ENCODE measurements around the gene STAU1.

Gene STAU1

DNA sequence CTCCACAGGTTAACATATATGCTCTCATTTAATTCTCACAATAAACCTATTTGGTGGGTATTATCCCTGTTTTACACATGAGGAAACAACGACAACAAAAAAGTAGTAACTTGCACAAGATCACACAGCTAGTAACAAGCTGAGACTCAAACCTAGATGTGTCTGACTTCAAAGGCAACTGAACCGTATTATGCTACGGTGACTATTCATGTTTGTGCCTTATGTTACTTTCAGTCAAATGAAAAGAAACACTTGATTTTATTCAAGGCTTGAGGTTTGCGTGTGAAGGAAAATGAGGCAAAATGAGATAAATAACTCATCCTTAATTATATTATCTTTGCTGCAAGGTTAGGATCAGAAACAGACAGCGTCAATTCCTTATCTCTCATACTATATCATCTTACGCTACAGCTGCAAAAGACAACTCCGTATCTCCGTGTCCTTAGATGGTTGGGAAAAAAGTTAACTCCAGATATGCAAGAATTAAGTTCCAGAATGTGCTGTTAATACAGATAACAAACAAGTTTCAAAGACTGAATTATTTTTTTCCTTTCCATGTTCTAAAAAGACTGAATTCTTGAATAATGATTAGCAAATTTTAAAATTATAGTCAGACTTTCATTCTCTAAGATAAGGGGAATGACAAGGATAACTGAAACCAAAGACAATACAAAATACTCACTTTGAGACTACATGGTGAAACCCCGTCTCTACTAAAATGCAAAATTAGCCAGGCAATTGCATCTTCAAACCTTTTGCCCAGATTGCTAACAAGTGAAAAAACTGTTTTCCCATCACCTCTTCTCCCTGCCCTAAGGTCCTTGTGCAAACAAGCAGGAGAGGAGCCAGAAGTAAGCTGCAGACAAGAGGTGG is 27.8 kb downstream of the STAU1 start:
- H3K36me3 ChIP-seq (ENCODE audit: control insufficient read depth in 2 of 2, insufficient read depth in 1 of 2, low read length in 2 of 2): peaks cover 19 to 22% of the 10 kb centered on the region in 2 experiments; a peak in 2 of 3 replicates
- POLR2A ChIA-PET: no interaction called here

DNA sequence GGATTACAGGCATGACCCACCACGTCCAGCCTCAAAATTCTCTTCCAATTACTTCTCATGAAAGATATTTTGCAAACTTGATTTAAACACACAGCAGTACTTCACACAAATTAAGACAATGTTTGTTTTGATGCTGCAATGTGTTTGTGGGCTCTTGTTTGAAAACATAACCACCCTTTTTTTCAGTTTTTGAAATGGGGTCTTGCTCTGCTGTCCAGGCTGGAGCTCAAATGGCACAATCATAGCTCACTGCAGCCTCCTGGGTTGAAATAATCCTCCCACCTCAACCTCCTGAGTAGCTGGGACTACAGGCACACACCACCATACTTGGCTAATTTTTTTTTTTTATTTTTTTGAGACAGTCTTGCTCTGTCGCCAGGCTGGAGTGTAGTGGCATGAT is 31.0 kb downstream of the STAU1 start:
- H3K27ac ChIP-seq (ENCODE audit: extremely low read depth, low read depth, low read length): no peak overlapping the region
- ChIA-PET CTCF (interaction anchor here (0.6 to 1.1 kb wide), 2 partner anchors 9 to 24 kb away, joined by 3 to 5 read pairs; no protein-coding TSS in a partner anchor), POLR2A (no interaction called here)
- H3K4me1 ChIP-seq (ENCODE audit: control insufficient read depth, insufficient read depth, low read length): 0 out of 2 replicates have a peak, but pooled peaks cover 3% of the 10 kb centered on the region
- no peak overlapping the region for H3K4me3 ChIP-seq (ENCODE audit: low read depth, low read length)
- TF ChIP-seq ZNF121 (tag by site-specific recombination; IDR thresholded peaks at IDR 0.05) (peak; percentile 70; the same call in 1 of the 2 replicates), ZNF571 (tag by site-specific recombination; IDR thresholded peaks at IDR 0.05) (no peak), ZNF664 (tag by site-specific recombination; IDR thresholded peaks at IDR 0.05) (peak; percentile 29; the same call in 1 of the 2 replicates)
- H3K36me3 ChIP-seq (ENCODE audit: control insufficient read depth in 2 of 2, insufficient read depth in 1 of 2, low read length in 2 of 2): peaks cover 17 to 28% of the 10 kb centered on the region in 2 experiments; a peak in 2 of 3 replicates
- H3K9me3 ChIP-seq (ENCODE audit: control insufficient read depth, insufficient read depth, low read depth, low read length): no peaks in the 10 kb centered on the region

More for the DNA sequence above, 27.8 kb downstream of the STAU1 start:
- no peak overlapping the region for H3K27ac ChIP-seq (ENCODE audit: extremely low read depth, low read depth, low read length)
- 0 out of 2 replicates have a peak, but pooled peaks cover 4% of the 10 kb centered on the region for H3K4me1 ChIP-seq (ENCODE audit: control insufficient read depth, insufficient read depth, low read length)
- no peak overlapping the region for H3K4me3 ChIP-seq (ENCODE audit: low read depth, low read length)
- TF ChIP-seq, protein P1, sequence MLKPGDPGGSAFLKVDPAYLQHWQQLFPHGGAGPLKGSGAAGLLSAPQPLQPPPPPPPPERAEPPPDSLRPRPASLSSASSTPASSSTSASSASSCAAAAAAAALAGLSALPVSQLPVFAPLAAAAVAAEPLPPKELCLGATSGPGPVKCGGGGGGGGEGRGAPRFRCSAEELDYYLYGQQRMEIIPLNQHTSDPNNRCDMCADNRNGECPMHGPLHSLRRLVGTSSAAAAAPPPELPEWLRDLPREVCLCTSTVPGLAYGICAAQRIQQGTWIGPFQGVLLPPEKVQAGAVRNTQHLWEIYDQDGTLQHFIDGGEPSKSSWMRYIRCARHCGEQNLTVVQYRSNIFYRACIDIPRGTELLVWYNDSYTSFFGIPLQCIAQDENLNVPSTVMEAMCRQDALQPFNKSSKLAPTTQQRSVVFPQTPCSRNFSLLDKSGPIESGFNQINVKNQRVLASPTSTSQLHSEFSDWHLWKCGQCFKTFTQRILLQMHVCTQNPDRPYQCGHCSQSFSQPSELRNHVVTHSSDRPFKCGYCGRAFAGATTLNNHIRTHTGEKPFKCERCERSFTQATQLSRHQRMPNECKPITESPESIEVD (tag by site-specific recombination; IDR thresholded peaks at IDR 0.05): peak; percentile 55
- TF ChIP-seq ZNF157 (tag by site-specific recombination; IDR thresholded peaks at IDR 0.05): no peak
- TF ChIP-seq GLI4 (tag by site-specific recombination; IDR thresholded peaks at IDR 0.05): no peak
- no peaks in the 10 kb centered on the region for H3K9me3 ChIP-seq (ENCODE audit: control insufficient read depth, insufficient read depth, low read depth, low read length)
- CTCF ChIA-PET: interaction anchor here (0.6 to 1.5 kb wide), 2 partner anchors 27 to 256 kb away, joined by 3 to 5 read pairs; no protein-coding TSS in a partner anchor

DNA sequence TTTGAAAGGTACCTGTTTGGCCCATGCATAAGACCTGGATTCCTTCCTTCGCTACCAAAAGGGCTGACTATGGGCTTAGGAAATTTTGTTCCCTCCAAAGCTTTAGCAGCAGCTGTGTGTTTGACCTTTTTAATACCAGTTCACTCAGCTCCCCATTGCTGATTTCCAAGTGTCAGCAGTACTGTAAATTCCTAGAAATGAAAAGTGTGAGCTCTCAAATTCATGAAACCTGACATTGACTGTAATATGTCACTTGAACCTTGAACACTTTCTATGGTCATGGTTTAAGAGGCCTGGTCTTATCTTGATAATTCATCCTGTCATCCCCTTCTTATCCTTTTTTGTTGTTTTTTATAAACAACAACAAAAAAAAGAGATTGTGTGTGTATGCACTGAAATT is 31.7 kb downstream of the STAU1 start:
- Histone ChIP-seq H3K4me1 (ENCODE audit: control insufficient read depth, insufficient read depth, low read length) (no peaks in the 10 kb centered on the region), H3K27ac (ENCODE audit: extremely low read depth, low read depth, low read length) (no peak overlapping the region), H3K36me3 (ENCODE audit: control insufficient read depth in 2 of 2, insufficient read depth in 1 of 2, low read length in 2 of 2) (peaks cover 17 to 35% of the 10 kb centered on the region in 2 experiments; a peak in 2 of 3 replicates), H3K4me3 (ENCODE audit: low read depth, low read length) (no peak overlapping the region), H3K9me3 (ENCODE audit: control insufficient read depth, insufficient read depth, low read depth, low read length) (no peaks in the 10 kb centered on the region)
- CTCF ChIA-PET: interaction anchor here (0.6 to 1.1 kb wide), 3 partner anchors 8 to 24 kb away, joined by 3 to 6 read pairs (median 5); no protein-coding TSS in a partner anchor
- no peak for TF ChIP-seq EGR2 (tag by site-specific recombination; IDR thresholded peaks at IDR 0.05; ENCODE audit: low read depth)
- 0 out of 2 replicates have a peak, but pooled peaks have one; percentile 0 for TF ChIP-seq SCRT2 (tag by site-specific recombination; IDR thresholded peaks at IDR 0.05)
- POLR2A ChIA-PET: no interaction called here

DNA sequence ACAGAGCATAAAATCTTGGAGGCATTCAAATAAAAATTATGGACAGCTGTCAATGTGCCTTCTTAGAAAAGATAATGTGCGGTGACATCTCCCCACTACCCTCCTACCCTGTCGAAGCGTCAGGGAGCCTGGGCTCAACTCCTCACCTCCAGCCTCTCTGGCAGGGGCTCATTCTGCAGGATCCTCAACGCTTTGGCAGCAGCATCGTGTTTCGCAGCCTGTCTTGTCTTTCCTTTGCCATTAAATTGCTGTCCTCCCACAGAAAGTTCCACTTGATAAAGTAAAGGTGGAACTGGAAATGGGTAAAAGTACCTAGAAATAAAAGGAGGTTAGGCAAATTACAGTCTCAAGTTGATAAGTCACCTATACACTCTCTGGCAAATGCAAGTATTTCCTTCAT is 36.7 kb downstream of the STAU1 start:
- ChIA-PET POLR2A (interaction anchor here (0.6 to 1.1 kb wide), 3 partner anchors 22 to 169 kb away, joined by 3 read pairs; no protein-coding TSS in a partner anchor), CTCF (interaction anchor here (0.5 to 1.2 kb wide), 2 partner anchors 19 to 134 kb away, joined by 3 to 4 read pairs; no protein-coding TSS in a partner anchor)
- Histone ChIP-seq H3K4me1 (ENCODE audit: control insufficient read depth, insufficient read depth, low read length) (no peaks in the 10 kb centered on the region), H3K4me3 (ENCODE audit: low read depth, low read length) (no peak overlapping the region), H3K9me3 (ENCODE audit: control insufficient read depth, insufficient read depth, low read depth, low read length) (no peaks in the 10 kb centered on the region), H3K36me3 (ENCODE audit: control insufficient read depth in 2 of 2, insufficient read depth in 1 of 2, low read length in 2 of 2) (peaks cover 7 to 62% of the 10 kb centered on the region in 2 experiments; a peak in 2 of 3 replicates), H3K27ac (ENCODE audit: extremely low read depth, low read depth, low read length) (no peak overlapping the region)
- TF ChIP-seq, protein P2, sequence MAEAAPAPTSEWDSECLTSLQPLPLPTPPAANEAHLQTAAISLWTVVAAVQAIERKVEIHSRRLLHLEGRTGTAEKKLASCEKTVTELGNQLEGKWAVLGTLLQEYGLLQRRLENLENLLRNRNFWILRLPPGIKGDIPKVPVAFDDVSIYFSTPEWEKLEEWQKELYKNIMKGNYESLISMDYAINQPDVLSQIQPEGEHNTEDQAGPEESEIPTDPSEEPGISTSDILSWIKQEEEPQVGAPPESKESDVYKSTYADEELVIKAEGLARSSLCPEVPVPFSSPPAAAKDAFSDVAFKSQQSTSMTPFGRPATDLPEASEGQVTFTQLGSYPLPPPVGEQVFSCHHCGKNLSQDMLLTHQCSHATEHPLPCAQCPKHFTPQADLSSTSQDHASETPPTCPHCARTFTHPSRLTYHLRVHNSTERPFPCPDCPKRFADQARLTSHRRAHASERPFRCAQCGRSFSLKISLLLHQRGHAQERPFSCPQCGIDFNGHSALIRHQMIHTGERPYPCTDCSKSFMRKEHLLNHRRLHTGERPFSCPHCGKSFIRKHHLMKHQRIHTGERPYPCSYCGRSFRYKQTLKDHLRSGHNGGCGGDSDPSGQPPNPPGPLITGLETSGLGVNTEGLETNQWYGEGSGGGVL (tag by site-specific recombination; IDR thresholded peaks at IDR 0.05): no peak
- TF ChIP-seq, protein P3, sequence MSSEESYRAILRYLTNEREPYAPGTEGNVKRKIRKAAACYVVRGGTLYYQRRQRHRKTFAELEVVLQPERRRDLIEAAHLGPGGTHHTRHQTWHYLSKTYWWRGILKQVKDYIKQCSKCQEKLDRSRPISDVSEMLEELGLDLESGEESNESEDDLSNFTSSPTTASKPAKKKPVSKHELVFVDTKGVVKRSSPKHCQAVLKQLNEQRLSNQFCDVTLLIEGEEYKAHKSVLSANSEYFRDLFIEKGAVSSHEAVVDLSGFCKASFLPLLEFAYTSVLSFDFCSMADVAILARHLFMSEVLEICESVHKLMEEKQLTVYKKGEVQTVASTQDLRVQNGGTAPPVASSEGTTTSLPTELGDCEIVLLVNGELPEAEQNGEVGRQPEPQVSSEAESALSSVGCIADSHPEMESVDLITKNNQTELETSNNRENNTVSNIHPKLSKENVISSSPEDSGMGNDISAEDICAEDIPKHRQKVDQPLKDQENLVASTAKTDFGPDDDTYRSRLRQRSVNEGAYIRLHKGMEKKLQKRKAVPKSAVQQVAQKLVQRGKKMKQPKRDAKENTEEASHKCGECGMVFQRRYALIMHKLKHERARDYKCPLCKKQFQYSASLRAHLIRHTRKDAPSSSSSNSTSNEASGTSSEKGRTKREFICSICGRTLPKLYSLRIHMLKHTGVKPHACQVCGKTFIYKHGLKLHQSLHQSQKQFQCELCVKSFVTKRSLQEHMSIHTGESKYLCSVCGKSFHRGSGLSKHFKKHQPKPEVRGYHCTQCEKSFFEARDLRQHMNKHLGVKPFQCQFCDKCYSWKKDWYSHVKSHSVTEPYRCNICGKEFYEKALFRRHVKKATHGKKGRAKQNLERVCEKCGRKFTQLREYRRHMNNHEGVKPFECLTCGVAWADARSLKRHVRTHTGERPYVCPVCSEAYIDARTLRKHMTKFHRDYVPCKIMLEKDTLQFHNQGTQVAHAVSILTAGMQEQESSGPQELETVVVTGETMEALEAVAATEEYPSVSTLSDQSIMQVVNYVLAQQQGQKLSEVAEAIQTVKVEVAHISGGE (tag by site-specific recombination; conservative IDR thresholded peaks at IDR 0.05; ENCODE audit: low read depth): no peak
- TF ChIP-seq KLF1 (tag by site-specific recombination; IDR thresholded peaks at IDR 0.05): no peak
- TF ChIP-seq, protein P4, sequence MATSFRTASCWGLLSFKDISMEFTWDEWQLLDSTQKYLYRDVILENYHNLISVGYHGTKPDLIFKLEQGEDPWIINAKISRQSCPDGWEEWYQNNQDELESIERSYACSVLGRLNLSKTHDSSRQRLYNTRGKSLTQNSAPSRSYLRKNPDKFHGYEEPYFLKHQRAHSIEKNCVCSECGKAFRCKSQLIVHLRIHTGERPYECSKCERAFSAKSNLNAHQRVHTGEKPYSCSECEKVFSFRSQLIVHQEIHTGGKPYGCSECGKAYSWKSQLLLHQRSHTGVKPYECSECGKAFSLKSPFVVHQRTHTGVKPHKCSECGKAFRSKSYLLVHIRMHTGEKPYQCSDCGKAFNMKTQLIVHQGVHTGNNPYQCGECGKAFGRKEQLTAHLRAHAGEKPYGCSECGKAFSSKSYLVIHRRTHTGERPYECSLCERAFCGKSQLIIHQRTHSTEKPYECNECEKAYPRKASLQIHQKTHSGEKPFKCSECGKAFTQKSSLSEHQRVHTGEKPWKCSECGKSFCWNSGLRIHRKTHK (tag by site-specific recombination; IDR thresholded peaks at IDR 0.05): no peak
- TF ChIP-seq, protein P5, sequence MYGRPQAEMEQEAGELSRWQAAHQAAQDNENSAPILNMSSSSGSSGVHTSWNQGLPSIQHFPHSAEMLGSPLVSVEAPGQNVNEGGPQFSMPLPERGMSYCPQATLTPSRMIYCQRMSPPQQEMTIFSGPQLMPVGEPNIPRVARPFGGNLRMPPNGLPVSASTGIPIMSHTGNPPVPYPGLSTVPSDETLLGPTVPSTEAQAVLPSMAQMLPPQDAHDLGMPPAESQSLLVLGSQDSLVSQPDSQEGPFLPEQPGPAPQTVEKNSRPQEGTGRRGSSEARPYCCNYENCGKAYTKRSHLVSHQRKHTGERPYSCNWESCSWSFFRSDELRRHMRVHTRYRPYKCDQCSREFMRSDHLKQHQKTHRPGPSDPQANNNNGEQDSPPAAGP (tag by site-specific recombination; IDR thresholded peaks at IDR 0.05): no peak
